Measurements from ENCODE around the gene CLEC17A. TPM values are rescaled to one million over a fixed set of nuclear protein-coding genes. Genes with fewer than 3 reads are reported as not detected.
"Not testable (repeated sequence)": the region's sequence is repeated elsewhere in the genome, so short reads cannot be mapped to it uniquely, and the experiment has no call there.

CLEC17A gene
- total RNA-seq = not detected

GRCh38 chr19:14582894-14583340 is at the start of gene CLEC17A:
Gene CLEC17A (plus strand): TSS chr19:14583084. CDS start chr19:14583161, 77 bp downstream.
- no peaks in the 10 kb centered on the region for H3K27me3 ChIP-seq

GRCh38 chr19:14533450-14533849 is 49.4 kb upstream of the CLEC17A start:
- Histone ChIP-seq H3K9me3 (no peaks in the 10 kb centered on the region), H3K27me3 (no peaks in the 10 kb centered on the region), H3K27ac (no peak overlapping the region), H3K4me3 (no peak overlapping the region), H3K36me3 (no peaks in the 10 kb centered on the region), H3K4me1 (peaks cover 80% of the 10 kb centered on the region)
- no peak for DNase-seq (ENCODE audit: extremely low spot score in 2 of 2)
- intact Hi-C loops (cut with DNase I) = no loop called here
- no peak for TF ChIP-seq POLR2A (IDR thresholded peaks at IDR 0.05)
- TF ChIP-seq CTCF (IDR thresholded peaks at IDR 0.05) = no peak
- no peak for TF ChIP-seq POLR2AphosphoS5 (IDR thresholded peaks at IDR 0.05; ENCODE audit: insufficient read depth in 1 of 2, low read depth in 1 of 2)

More at GRCh38 chr19:14582894-14583340, at the start of gene CLEC17A:
- DNase-seq (ENCODE audit: extremely low spot score in 2 of 2) = no peak
- no peaks in the 10 kb centered on the region for H3K36me3 ChIP-seq
- H3K9me3 ChIP-seq = no peaks in the 10 kb centered on the region
- no peak within 1 kb of the TSS for H3K27ac ChIP-seq
- TF ChIP-seq POLR2AphosphoS5 (IDR thresholded peaks at IDR 0.05; ENCODE audit: insufficient read depth in 1 of 2, low read depth in 1 of 2) (no peak), POLR2A (IDR thresholded peaks at IDR 0.05) (no peak), CTCF (IDR thresholded peaks at IDR 0.05) (no peak)
- no peaks in the 10 kb centered on the region for H3K4me1 ChIP-seq
- intact Hi-C loops (cut with DNase I) = no loop called here
- no peak within 1 kb of the TSS for H3K4me3 ChIP-seq

- H3K27me3 ChIP-seq = no peaks in the 10 kb centered on the region
- intact Hi-C loops (cut with DNase I) = no loop called here
- no peak overlapping the region for H3K4me3 ChIP-seq
- no peaks in the 10 kb centered on the region for H3K9me3 ChIP-seq
- H3K36me3 ChIP-seq = no peaks in the 10 kb centered on the region
- H3K4me1 ChIP-seq = peaks cover 53% of the 10 kb centered on the region
- no peak for DNase-seq (ENCODE audit: extremely low spot score in 2 of 2)
- H3K27ac ChIP-seq = peak overlapping the region; percentile 56
- no peak for TF ChIP-seq POLR2A (IDR thresholded peaks at IDR 0.05)
- peak in 1 of 2 donors; percentile 27 for TF ChIP-seq POLR2AphosphoS5 (IDR thresholded peaks at IDR 0.05; ENCODE audit: insufficient read depth in 1 of 2, low read depth in 1 of 2)
Observed at GRCh38 chr19:14536926-14537692, 45.8 kb upstream of the CLEC17A start.

GRCh38 chr19:14540741-14541525 is 42.0 kb upstream of the CLEC17A start:
- Histone ChIP-seq H3K9me3 (no peaks in the 10 kb centered on the region), H3K27me3 (no peaks in the 10 kb centered on the region), H3K4me3 (no peak overlapping the region), H3K27ac (peak overlapping the region; percentile 39), H3K4me1 (peaks cover 58% of the 10 kb centered on the region), H3K36me3 (no peaks in the 10 kb centered on the region)
- intact Hi-C loops (cut with DNase I) = no loop called here
- DNase-seq (ENCODE audit: extremely low spot score in 2 of 2) = no peak
- no peak for TF ChIP-seq POLR2A (IDR thresholded peaks at IDR 0.05)
- no peak for TF ChIP-seq CTCF (IDR thresholded peaks at IDR 0.05)
- no peak for TF ChIP-seq POLR2AphosphoS5 (IDR thresholded peaks at IDR 0.05; ENCODE audit: insufficient read depth in 1 of 2, low read depth in 1 of 2)

- H3K36me3 ChIP-seq; DNase-seq (ENCODE audit: extremely low spot score in 2 of 2); H3K27me3 ChIP-seq; H3K4me3 ChIP-seq; H3K27ac ChIP-seq; intact Hi-C loops (cut with DNase I); H3K9me3 ChIP-seq: not testable (repeated sequence)
- peaks cover 51% of the 10 kb centered on the region for H3K4me1 ChIP-seq
Observed at GRCh38 chr19:14541979-14542378, 40.9 kb upstream of the CLEC17A start.
